Measurements from ENCODE around the gene NECTIN1. TPM values are rescaled to one million over a fixed set of nuclear protein-coding genes. Genes with fewer than 3 reads are reported as not detected.
A peak's percentile ranks its signal among the peaks of the same experiment; 100 is the strongest.

The NECTIN1 gene
- total RNA-seq, 1 experiment from 2014 or later: 61.7 TPM

DNA sequence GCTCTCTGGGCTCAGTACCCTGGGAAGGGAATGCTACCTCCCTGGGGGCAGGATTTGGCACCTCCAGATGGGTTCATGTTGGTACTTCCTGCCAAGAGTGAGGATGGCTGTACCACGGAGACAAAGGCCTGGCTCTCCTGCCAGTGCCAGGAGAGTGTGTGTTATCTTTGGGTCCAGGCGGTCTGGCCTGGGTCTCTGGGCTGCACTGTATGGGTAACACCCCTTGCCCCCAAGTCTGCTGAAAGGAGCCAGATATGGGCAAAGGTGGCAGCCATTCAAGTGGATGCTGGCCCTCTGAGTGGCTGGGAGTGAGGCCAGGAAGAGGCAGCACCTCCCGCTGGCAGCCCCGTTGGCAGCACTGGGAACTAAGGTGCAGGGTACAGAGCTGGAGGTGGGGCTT, 91.5 kb downstream of the NECTIN1 start:
- H3K4me1 ChIP-seq: peaks cover 60% of the 10 kb centered on the region
- peaks cover 6% of the 10 kb centered on the region; the same call in 1 of the 2 replicates for H3K9me3 ChIP-seq (replicated peaks)
- no peak for DNase-seq
- no peaks in the 10 kb centered on the region for H3K27me3 ChIP-seq
- no peak overlapping the region for H3K27ac ChIP-seq
- no peak overlapping the region for H3K4me3 ChIP-seq
- H3K36me3 ChIP-seq: no peaks in the 10 kb centered on the region

DNA sequence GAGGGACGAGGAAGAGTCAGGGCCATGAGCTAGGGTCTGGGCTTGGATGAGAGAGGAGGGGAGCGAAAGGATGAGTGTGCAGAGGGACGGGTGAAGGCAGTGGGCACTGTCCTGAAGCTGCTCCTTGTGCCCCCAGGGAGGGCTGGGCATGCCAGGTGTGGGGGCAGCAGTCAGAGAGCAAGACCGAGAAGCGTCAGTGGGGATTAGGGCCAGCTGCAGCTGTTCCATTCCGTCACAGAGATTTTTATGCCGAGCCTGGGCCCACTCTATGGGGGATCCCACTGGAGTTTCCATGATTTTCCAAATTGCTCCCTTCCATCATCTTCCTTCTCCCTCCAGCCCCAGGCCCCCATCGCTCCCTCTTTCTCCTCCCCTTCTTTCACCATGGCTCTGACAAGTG, 93.2 kb downstream of the NECTIN1 start:
- H3K27me3 ChIP-seq: no peaks in the 10 kb centered on the region
- DNase-seq: peak; percentile 84 to 92
- H3K4me1 ChIP-seq: peaks cover 49% of the 10 kb centered on the region

DNA sequence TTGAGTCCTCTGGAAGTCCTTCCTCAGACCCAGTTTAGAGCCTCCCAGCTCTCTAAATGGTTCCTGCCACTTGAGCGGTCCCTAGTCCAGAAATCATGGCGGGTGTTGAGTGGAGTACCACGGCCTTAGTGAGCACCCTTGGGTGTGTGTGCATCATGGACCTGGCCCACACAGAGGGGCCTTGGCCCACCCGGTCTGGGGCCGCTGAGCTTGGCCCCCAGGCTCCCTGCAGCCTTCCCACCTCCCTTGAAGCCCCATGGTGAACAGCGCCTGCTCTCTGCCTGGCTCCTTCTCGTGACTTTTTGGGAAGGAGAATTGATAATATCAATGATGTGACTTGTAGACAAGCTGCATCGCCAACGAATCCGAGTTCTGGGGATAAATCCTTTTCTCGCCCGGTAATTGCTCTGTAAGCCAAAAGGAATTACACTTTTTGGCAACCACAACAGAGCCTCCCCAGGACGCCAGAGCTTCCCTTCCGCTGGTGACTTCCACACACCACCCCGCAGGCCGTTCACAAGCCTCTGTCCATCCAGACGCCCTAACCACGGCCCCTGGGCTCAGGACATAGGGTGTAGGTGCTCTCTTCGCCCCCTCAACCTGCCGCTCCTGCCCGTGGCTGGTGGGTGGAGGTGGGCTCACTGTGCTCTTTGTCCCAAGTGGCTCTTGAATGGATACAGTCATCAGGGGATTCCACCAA, 93.8 kb downstream of the NECTIN1 start:
- H3K9me3 ChIP-seq (replicated peaks): peaks cover 6% of the 10 kb centered on the region; the same call in 1 of the 2 replicates
- DNase-seq: peak; percentile 79 to 83
- H3K4me1 ChIP-seq: peaks cover 43% of the 10 kb centered on the region
- H3K27me3 ChIP-seq: no peaks in the 10 kb centered on the region
- H3K27ac ChIP-seq: peak overlapping the region; percentile 100
- H3K36me3 ChIP-seq: no peaks in the 10 kb centered on the region
- H3K4me3 ChIP-seq: peak overlapping the region; percentile 17

More for the DNA sequence above, 93.2 kb downstream of the NECTIN1 start:
- peak overlapping the region; percentile 100 for H3K27ac ChIP-seq
- peaks cover 6% of the 10 kb centered on the region; the same call in 1 of the 2 replicates for H3K9me3 ChIP-seq (replicated peaks)
- no peaks in the 10 kb centered on the region for H3K36me3 ChIP-seq
- peak overlapping the region; percentile 17 for H3K4me3 ChIP-seq

DNA sequence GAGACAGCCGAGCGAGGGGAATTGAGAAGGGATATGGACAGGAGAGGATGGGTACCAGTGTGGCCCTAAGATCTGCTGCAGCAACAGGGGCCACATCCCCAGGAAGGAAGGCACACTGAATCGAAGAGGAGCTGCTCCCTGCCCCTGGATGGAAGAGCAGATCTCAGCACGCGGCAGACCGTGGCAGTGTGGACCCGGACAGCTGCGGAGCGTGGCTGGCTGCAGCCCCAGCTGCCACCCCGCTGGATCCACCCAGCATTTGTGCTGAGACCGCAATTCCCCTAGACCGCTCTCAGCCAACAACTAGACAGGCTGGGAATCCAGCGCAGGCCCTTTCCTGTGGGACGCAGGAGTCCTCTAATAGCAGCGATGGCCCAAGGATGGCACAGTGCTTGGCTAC, 94.7 kb downstream of the NECTIN1 start:
- Histone ChIP-seq H3K4me1 (peaks cover 42% of the 10 kb centered on the region), H3K36me3 (no peaks in the 10 kb centered on the region), H3K27me3 (no peaks in the 10 kb centered on the region), H3K27ac (peak overlapping the region; percentile 100), H3K4me3 (no peak overlapping the region), H3K9me3 (replicated peaks) (peaks cover 6% of the 10 kb centered on the region; the same call in 1 of the 2 replicates)
- DNase-seq: peak; percentile 75 to 84

DNA sequence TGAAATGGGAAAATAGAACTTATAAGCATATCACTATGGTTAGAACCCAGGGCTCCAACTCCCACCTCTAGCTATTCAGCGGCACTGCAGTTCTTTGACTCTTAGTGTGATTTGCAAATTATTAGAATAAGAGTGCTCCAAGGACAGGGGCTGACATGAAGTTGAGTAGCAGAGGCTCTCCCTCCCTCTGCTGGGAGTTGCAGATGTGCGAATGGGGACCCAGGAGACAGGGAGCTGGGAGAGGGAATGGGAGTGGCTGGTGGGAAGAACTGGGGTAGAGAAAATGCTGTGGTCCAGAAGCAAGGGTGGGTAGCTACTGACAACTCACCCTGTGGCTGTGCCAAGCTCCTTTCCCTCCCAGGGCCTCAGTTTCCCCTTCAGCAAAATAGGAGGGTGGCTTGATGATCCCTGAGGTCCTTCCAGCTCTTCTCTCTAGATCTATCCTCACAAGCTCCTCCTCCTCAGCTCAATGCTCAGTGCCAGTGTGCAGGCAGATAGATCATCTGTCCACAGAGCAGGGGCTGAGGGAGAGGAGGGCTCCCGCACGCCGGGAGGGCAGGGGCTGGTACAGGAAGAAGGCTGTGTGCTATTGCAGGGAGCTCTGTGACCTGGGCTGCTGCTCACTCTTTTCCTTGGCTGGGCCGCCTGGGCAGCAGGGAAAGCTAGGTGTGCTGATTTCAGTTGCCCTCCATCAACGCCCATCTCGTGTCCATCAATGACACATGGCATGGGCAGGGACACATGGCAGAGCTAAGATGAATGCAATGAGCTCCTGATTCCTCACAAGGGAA, 99.0 kb downstream of the NECTIN1 start:
- H3K36me3 ChIP-seq: no peaks in the 10 kb centered on the region
- no peak overlapping the region for H3K4me3 ChIP-seq
- no peak for DNase-seq
- peaks cover 6% of the 10 kb centered on the region; the same call in 1 of the 2 replicates for H3K9me3 ChIP-seq (replicated peaks)
- H3K27ac ChIP-seq: no peak overlapping the region
- H3K4me1 ChIP-seq: peaks cover 55% of the 10 kb centered on the region
- H3K27me3 ChIP-seq: no peaks in the 10 kb centered on the region

DNA sequence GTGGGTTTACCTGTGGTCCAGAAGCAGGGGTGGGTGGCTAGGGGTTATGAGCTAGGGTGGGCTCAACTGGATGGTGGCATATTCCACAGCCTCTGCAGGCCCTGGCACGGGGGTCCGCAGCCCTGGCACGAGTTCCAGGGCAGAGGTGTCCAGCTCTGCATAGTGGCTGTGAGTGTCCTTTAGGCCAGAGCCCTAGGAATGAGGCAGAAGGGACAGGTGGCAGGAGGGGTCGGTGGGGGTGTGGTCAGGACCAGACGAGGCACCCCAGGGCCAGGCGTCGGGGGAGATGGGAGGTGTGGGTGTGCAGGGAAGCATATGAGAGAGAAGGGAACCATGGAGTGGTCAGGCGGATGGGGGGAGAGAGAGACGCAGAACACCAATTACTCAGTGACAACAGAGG, 99.9 kb downstream of the NECTIN1 start:
- no peak for DNase-seq
- Histone ChIP-seq H3K27me3 (no peaks in the 10 kb centered on the region), H3K36me3 (no peaks in the 10 kb centered on the region), H3K4me3 (no peak overlapping the region), H3K4me1 (peaks cover 55% of the 10 kb centered on the region), H3K27ac (no peak overlapping the region), H3K9me3 (replicated peaks) (peaks cover 6% of the 10 kb centered on the region; the same call in 1 of the 2 replicates)

DNA sequence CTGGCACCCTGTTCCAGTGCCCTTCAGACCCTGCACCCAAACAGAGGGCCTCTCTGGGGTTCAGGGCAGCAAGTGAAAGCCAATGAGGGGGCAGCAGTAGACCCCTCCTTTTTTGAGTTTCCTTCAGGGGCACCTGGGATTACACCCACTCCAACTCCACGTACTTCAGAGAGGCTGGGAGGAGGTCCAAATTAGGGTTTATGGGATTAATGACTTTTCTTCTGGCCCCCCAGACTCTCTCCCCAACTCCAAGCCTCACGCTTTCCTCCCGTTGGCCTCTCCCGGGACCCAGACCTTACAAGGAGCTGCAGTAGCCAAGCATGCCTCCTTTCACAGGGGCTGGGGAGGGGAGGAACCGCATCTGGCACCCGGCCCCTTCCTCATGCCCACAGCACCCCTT, 101.7 kb downstream of the NECTIN1 start:
- Histone ChIP-seq H3K4me1 (peaks cover 49% of the 10 kb centered on the region), H3K27ac (peak overlapping the region; percentile 96), H3K9me3 (replicated peaks) (no peaks in the 10 kb centered on the region), H3K27me3 (no peaks in the 10 kb centered on the region), H3K4me3 (no peak overlapping the region), H3K36me3 (no peaks in the 10 kb centered on the region)
- no peak for DNase-seq

DNA sequence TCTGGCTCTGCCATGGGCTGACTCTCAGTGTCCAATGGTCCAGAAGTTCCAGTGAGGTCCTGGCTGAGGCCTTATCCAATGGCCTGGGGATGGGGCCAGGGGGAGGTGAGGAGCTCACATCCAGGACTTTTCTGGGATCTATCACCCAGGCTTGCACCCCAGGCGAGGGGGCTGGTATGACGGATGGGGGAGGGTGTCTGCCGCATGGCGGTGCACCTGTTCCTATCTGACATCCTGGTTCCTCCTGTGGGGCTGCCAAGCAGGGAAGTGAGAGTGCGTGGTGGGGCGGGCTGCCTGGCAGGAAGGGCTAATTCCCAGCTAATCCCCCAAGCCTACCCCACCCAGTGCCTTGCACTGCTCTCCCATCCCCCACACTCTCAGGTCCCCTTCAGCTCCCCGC, 102.1 kb downstream of the NECTIN1 start:
- no peaks in the 10 kb centered on the region for H3K27me3 ChIP-seq
- peak overlapping the region; percentile 96 for H3K27ac ChIP-seq
- no peak overlapping the region for H3K4me3 ChIP-seq
- peaks cover 49% of the 10 kb centered on the region for H3K4me1 ChIP-seq
- peak; percentile 96 for DNase-seq
- no peaks in the 10 kb centered on the region for H3K36me3 ChIP-seq
- H3K9me3 ChIP-seq (replicated peaks): no peaks in the 10 kb centered on the region

DNA sequence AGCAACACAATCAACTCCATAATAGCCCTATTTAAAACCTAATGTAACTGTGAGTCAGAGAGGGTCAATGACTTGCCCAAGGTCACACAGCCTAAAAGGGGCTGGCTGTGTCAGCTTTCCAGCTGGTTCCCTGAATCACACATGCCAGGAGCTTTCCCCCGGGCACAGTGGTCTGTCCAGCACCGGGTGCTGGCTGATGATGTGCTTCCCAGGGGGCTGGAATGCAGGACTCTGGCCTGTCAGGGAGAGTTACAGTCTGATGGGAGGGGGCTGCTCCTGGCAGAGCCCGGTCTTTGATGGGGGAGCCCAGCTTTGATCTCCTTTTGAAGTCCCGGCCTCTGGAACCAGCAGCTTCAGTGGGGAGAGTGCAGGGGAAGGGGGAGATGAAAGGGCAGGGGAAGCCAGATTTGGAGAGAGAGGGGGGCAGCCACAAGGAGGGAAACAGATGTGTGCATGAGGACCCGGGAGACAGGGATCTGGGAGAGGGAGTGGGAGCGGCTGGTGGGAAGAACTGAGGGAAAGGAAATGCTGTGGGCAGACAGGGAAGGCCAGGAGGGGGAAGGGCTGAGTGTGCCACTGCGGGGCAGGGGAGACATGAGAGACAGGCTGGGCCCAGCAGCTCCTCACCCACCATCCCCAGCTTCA, 102.7 kb downstream of the NECTIN1 start:
- peaks cover 49% of the 10 kb centered on the region for H3K4me1 ChIP-seq
- DNase-seq: peak; percentile 85 to 91
- H3K27ac ChIP-seq: peak overlapping the region; percentile 96
- no peak overlapping the region for H3K4me3 ChIP-seq
- no peaks in the 10 kb centered on the region for H3K9me3 ChIP-seq (replicated peaks)
- H3K27me3 ChIP-seq: no peaks in the 10 kb centered on the region
- no peaks in the 10 kb centered on the region for H3K36me3 ChIP-seq

DNA sequence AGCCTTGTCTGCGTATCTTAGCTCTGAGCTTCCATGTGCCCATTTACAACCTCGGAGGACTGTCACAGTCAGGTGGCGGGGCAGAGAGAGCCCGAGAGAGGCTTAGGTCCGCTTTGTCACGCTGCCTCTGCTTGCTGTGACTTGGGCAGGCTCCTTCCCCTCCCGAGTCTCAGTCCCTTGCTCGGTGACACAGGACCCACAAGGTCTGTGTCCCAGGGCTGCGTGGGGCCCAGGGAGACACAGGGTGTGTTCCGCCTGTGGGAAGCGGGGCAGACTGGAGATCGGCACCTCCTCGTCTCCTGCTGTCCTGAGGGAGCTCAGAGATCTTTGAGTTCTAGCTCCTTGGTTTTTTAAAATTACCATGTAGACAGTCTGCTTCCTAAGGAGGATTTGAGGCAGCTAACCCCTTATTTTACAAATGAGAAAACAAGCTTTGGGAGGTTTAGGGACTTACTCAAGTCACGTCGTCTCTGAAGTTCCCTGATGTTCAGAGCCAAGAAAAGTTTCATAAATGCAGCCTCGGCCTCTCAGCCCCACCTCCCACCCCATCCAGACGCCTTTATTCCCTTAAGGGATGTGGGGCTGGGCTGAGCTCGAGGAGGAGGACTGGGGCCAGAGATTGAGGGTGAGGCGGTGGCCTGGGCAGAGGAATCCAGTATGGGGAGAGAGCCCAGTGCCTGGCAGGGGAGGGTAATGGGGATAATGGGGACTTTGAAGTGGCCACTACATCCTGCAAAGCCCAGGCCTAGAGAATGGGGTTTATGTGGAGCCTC, 103.6 kb downstream of the NECTIN1 start:
- H3K27ac ChIP-seq: peak overlapping the region; percentile 96
- no peaks in the 10 kb centered on the region for H3K27me3 ChIP-seq
- H3K36me3 ChIP-seq: no peaks in the 10 kb centered on the region
- no peaks in the 10 kb centered on the region for H3K9me3 ChIP-seq (replicated peaks)
- DNase-seq: peak in 1 of 2 experiments; percentile 11
- no peak overlapping the region for H3K4me3 ChIP-seq
- peaks cover 49% of the 10 kb centered on the region for H3K4me1 ChIP-seq

DNA sequence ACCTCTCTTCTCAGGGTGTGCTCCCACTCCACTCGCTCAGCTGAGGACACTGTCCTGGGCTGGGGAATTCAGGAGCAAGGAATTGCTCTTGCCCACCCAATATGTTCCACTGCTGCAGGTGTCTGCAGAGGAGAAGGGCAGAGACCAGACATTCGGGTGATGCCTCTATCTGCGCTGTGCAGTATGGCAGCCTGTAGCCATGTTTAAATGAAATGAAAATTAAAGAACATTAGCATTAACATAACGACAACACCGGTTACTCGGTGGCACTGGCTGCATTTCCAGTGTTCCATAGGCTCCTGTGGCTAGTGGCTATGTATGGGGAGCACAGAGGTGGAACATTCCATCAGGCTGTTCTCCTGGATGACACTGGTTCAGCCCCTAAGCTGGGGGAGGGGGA, 104.4 kb downstream of the NECTIN1 start:
- no peak overlapping the region for H3K4me3 ChIP-seq
- H3K27me3 ChIP-seq: no peaks in the 10 kb centered on the region
- peak overlapping the region; percentile 71 for H3K27ac ChIP-seq
- DNase-seq: no peak
- no peaks in the 10 kb centered on the region for H3K9me3 ChIP-seq (replicated peaks)
- no peaks in the 10 kb centered on the region for H3K36me3 ChIP-seq
- peaks cover 49% of the 10 kb centered on the region for H3K4me1 ChIP-seq

DNA sequence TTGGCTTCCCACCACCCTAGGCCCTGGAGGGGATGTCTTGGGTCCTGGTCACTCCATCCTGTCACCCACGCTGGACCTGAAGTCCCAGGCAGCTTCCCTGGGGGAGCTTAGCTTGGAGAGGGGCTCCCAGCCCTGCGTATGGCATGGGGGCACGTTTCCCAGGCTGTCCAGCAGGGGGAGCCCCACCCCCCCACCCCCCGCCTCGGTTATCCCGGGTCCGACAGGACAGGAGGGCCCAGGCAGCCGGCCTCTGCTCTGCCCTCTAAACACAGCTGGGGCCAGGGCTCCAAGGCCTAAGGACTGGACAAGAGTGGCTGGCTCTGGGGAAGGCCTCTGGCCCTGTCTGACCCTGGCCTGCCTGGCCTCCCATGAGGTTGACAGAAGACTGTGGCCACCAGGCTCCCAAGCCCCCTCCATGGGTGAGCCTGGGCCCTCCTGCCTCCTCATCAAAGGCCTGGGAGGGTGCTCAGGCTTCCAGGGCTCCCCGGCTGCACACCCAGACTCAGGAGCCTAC, 104.8 kb downstream of the NECTIN1 start:
- Histone ChIP-seq H3K27ac (peak overlapping the region; percentile 71), H3K9me3 (replicated peaks) (no peaks in the 10 kb centered on the region), H3K4me1 (peaks cover 49% of the 10 kb centered on the region), H3K36me3 (no peaks in the 10 kb centered on the region), H3K27me3 (no peaks in the 10 kb centered on the region), H3K4me3 (no peak overlapping the region)
- peak; percentile 55 to 68 for DNase-seq

DNA sequence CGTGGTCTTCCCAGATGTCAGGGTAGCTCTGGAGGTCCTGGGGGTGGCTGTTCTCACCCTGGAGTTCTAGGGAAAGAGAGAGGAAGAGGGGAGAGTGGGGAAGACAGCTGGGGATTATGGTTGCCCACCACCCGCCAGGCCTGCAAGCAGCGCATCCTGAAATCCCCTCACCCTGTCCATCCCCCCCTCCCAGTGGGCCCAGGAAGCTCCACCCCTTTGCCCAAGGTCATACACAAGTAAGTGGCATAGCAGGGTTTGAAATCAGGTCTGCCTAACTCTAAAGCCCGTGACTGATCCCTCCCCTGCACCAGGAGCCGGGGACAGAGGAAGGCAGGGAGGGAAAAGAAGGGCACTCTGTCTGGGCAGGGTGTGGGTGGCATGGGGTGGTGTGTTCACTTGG, 105.3 kb downstream of the NECTIN1 start:
- H3K4me3 ChIP-seq: no peak overlapping the region
- DNase-seq: peak; percentile 58 to 71
- no peaks in the 10 kb centered on the region for H3K27me3 ChIP-seq
- H3K27ac ChIP-seq: peak overlapping the region; percentile 71
- H3K4me1 ChIP-seq: peaks cover 49% of the 10 kb centered on the region
- no peaks in the 10 kb centered on the region for H3K36me3 ChIP-seq
- H3K9me3 ChIP-seq (replicated peaks): no peaks in the 10 kb centered on the region

DNA sequence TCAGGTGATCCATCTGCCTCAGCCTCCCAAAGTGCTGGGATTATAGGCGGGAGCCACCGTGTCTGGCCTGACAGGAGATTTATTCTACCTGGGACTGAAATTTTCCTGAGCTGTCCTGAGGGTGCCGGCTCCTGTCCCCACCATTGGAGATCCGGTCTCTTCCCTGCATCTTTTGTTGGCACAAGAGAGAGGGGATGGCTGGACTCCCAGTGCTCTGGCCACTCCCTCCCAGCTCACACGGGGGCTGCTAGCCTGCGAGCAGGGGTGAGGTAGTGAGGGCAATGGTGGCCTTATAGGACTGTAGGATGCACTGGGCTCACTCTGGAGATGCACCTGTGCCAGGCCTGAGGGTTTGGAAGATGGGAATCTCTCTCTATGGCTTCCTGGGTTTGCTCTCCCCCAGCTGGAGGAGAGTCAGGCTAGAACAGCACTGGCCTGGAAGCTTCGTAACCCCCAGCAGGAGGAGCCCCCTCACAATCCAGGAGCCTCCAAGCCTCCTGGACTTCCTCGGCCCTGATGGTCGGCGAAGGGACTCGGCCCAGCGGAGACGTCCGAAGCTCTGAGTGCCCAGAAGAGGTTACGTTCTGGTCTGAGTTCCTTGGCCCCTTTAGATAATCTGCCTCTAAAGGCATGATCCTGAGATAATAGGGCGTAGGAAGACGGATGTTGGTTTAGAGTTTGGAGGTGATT, 106.4 kb downstream of the NECTIN1 start:
- Histone ChIP-seq H3K27ac (no peak overlapping the region), H3K4me3 (no peak overlapping the region), H3K9me3 (replicated peaks) (no peaks in the 10 kb centered on the region), H3K27me3 (no peaks in the 10 kb centered on the region), H3K4me1 (peaks cover 42% of the 10 kb centered on the region), H3K36me3 (no peaks in the 10 kb centered on the region)
- DNase-seq: no peak
